Right renal cortex interstitium (tissue), 3 donors: ENCODE measurements around the gene HYCC2. TPM values are rescaled to one million over a fixed set of nuclear protein-coding genes. Genes with fewer than 3 reads are reported as not detected.
A peak's percentile ranks its signal among the peaks of the same experiment; 100 is the strongest.
"Not testable (repeated sequence)": the region's sequence is repeated elsewhere in the genome, so short reads cannot be mapped to it uniquely, and the experiment has no call there.

Source experiments
- DNase-seq, 3 donors: peaks; one replicate each; pipeline ENCODE4 v3.0.0-alpha.2; 2013; ENCODE audit warnings: low read depth in 3 of 3, low spot score in 2 of 3
- polyA plus RNA-seq, 3 donors: library from polyadenylated mRNA; unstranded; fragments of 120-200 nt; gene quantifications; one replicate each; pipeline ENCODE4 v1.2.1, GENCODE V29; 2013; ENCODE audit not compliant: insufficient read length in 3 of 3

Gene HYCC2
- polyA plus RNA-seq: 10 to 100 TPM; 13.3 to 13.5 (median 13.5) TPM

DNA sequence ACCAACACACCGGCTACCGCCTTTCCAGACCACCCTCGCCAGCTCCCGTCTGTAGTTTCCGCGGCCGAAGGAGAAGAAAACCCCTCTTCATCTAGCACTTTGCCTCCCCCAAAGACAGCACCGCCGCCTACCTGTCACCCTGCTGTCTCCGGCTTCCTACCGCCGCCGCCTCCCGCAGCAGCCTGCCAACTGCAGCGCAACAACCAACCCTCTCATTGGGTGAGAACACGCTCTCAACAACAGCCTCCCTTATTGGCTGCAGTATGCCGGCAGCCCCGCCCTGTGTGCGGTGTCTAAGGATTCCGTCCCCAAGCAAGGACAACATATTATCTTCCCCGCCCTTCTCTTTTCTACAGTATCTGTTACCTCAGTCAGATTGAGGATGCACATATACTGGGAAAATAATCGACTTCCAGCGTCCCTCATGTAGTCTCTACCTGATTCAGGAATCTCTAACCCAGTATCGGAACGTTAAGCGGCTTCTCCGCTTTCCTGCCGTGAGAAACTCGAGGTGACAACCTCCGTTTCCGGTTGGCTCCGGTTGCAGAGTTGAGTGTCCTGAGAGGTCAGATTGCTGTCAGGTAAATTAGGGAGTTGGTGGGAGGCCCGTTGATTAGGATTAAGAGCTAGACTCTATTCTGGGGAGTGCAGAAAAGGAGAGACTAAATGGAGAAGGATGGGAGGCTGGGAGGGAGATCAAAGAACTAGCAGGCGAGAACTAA is at the start of gene HYCC2, which contains the start of gene NDUFB3:
Gene HYCC2, minus strand, starts transcription at position 193 of the 722 bp plus-strand sequence. CDS start 47,662 bp downstream, outside the sequence.
Gene NDUFB3, plus strand, starts transcription at position 523 of the 722 bp plus-strand sequence. CDS start 6,882 bp downstream, outside the sequence.
- DNase-seq: peak; percentile 90 to 95 (median 94)

DNA sequence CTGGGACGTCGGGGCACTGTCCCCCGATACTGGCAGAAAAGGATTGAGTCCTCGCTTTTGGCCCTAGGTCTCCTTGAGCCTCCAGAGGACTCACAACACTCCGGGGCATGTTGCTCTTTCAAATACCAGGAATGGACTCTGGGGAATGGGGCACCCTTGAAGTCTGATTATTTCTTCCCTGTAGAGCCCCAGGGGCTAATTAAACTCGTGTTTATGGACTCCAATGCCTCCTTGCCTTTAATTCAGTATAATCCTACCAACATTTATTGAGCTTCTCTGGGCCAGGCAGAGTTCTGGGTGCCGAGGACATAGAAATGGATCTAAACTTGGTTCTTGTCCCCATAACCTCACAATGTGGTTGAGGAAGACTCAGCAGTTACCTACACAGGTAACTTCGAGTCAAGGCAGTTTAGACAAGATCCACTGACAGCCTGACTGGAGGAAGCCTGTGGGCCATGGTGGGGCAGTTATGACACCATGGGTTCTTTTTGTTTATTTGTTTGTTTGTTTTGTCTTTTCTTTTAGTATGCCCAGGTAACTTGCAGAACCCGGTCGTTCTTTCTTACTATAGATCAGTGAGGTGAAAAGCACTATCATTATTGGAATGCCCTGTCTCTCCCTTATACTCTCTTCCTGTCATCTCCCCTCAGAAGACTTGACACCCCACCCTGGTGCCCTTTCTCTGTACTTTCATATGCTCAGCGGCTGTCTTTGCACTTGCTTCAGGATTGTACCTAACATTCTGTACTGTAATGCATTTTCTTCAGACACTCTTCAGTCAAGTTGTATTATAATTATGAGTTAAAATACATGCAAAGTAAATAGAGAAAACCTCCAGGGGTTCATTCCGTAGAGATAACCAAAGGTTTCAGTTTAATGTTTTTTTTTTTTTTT is 47.7 kb upstream of the HYCC2 start:
- DNase-seq: no peak

DNA sequence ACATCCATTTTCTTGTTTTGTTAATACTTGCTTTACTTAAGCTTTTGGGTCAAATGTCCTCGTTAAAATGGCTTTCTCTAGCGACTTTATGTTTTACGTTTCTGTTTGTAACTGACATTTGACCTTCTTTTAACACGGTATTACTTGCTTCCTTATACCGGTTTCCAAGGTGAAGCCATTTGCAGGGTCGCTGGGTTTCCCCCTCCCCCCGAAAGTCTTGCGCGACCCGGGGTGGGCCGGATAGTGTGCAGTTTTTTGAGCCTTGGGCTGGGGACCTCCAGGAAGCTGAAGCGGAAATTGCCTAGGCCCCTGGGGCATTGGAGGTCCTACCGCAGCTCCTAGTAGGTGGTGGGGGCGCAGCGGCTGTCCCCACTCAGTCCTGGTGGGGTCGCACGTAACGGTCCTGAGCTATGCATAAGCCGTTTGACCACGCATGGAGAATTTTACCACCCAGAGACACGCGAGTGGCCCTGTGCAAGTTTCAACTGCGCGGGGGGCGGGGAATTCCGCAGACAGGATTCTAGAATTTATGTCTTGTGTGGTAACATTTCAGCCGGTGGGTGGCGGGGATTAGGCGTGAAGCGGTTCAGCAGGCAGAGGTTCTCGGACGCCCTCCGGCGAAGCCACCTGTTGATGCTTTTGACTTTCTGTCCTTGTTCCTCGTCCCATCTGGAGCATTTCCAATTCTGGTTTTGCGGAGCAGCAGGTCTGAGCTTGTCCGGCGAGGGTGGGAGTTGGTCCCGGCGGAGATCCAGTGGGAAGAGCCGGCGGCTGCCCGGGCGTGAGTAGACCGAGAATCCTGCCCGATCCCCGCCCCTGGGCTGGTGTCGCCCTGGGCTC is 46.9 kb upstream of the HYCC2 start:
- DNase-seq: peak; percentile 67 to 75 (median 71)

DNA sequence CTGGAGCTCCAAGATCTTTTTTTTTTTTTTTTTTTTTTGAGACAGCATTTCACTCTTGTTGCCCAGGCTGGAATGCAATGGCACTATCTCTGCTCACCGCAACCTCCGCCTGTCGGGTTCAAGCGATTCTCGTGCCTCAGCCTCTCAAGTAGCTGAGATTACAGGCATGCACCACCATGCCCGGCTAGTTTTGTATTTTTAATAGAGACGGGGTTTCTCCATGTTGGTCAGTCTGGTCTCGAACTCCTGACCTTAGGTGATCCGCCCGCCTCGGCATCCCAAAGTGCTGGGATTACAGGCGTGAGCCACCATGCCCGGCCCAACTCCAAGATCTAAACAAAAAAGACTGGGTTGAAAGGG is 46.2 kb upstream of the HYCC2 start:
- DNase-seq: not testable (repeated sequence)

DNA sequence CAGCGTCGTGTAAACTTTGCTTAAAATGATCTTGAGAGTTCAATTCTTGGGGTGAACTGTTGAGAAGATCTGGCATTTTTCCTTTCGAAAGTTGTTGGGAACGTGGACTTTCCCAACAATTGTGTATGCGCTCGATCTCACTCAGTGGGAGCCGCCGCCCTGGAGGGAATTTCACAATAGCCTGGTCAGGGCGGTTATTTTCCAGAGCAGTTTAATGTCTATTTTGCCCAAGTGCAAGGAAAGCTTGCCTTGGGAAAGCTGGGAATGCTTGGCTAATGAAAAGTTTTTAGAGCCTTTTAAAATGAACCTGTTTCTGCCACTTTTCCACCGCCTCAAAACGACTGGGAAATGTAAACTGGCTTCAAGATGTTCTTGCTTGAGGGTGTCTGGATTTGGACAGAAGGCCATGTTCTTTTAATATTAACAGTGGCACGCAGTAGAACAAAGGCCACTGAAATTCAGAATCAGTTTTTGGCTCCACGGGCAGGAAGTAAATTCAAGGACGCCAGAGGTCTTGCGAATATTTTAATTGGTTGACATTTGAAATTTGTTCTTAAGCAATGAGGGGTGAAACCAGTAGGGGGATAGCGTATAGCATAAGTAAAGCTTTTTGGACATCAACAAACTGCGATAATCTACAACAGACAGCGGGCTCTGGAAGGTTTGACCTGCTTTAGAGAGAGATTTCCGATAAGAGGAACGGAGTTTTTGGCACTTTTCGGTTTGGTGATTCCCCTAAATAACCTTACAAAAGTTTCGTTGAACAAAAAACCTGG is 45.7 kb upstream of the HYCC2 start:
- DNase-seq: peak; percentile 53 to 67 (median 65)

DNA sequence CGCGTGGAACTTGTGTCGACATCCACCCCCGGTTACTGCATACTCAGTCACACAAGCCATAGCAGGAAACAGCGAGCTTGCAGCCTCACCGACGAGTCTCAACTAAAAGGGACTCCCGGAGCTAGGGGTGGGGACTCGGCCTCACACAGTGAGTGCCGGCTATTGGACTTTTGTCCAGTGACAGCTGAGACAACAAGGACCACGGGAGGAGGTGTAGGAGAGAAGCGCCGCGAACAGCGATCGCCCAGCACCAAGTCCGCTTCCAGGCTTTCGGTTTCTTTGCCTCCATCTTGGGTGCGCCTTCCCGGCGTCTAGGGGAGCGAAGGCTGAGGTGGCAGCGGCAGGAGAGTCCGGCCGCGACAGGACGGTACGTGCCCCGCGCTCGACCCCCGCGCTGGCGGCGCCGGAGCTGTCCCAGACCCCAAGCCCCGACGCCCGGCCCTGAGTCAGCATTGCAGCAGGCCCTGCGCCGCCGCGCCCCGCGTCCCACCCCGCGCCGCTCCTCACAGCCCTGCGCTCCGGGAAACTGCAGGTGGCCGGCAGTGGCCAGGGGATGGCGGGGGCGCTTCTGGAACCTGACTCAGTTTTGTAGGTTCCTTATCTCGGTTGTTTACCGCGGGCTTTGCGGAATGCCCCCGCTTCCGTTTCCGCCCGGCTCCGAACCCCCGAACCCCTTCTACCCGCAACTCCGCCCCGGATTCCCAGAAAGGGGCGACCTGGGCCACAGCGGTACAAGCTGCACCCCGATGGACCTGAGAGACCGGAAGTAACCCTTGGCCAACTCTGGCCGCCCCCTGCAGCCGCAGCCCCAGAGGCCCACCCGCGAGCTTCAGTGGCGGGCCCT is 44.9 kb upstream of the HYCC2 start, which contains the start of gene CFLAR:
Gene CFLAR, plus strand, starts transcription at position 50 of the 844 bp plus-strand sequence. CDS start 13,702 bp downstream, outside the sequence.
- DNase-seq: peak; percentile 53 to 69 (median 65)

DNA sequence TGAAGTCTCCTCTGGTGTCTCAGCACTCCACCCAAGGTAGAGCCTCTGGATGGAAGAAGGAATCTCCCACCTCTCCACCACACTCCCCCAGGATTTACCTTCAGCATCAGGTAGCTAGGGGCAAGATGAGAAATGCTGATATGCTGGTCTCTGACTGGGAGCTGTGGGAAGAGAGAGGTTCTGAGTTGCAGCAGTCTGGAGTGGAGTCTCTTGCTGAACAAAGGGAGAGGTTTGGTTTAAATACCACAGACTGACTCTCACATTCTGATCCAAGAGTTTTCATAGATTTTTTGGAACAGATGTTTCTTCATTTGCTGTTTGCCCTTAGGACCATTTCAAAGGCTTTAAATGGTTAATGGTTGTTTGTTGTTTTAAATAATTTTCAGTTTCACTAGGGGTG is 43.4 kb upstream of the HYCC2 start:
- no peak for DNase-seq

DNA sequence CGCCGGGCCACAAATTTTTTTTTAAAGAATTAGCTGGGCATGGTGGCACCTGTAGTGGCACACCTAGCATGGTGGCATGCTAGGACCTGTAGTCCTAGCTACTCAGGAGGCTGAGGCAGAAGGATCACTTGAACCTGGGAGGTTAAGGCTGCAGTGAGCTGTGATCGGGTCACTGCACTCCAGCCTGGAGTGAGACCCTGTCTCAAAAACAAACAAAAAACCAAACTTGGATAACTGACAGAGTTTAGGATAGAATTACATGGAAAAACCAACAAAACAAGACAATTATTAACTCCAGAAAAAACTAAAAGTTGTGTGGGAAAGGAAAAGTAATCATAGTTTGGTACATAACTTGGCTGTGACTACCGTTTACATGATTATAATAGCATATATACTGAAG is 42.9 kb upstream of the HYCC2 start:
- DNase-seq: no peak

DNA sequence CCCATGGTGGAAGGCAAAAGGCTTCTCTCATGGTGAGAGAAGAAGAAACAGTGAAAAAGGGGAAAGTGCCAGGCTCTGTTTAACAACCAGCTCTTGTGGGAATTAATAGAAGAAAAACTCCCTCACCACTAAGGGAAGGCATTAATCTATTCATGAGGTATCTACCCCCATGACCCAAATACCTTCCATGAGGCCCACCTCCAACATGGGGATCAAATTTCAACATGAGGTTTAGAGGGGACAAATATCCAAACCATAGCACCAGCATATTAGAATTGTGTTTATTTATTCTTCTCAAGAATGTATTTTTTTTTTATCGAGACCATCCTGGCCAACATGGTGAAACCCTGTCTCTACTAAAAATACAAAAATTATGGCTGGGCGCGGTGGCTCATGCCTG is 39.6 kb upstream of the HYCC2 start:
- no peak for DNase-seq

DNA sequence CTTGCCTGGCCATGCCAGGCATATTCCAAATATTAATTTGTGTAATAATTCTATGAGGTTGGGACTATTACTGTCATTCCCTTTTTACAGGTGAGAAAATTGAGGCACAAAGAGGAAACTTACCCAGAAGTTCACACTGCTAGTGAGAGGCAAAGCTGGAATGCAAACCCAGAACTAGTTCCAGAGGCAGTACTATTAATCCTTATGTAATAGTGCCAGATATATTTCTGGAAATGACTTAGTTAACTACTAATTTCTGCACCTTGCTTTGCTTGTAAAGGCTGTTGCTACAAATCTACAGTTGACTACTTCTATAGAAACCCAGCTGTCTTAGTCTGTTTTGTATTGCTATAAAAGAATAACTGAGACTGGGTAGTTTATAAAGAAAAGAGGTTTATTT is 39.1 kb upstream of the HYCC2 start:
- DNase-seq: no peak

DNA sequence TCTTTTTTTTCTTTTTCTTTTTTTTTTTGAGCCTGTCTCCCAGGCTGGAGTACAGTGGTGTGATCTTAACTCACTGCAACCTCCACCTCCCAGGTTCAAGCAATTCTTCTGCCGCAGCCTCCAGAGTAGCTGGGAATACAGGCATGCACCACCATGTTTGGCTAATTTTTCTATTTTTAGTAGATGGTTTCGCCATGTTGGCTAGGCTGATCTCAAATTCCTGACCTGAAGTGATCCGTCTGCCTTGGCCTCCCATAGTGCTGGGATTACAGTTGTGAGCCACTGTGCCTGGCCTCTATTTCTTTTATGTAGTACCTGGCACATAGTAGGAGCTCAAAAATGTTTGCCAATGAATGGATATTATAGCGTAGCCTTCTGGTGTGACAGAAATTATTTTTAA is 37.7 kb upstream of the HYCC2 start:
- no peak for DNase-seq

DNA sequence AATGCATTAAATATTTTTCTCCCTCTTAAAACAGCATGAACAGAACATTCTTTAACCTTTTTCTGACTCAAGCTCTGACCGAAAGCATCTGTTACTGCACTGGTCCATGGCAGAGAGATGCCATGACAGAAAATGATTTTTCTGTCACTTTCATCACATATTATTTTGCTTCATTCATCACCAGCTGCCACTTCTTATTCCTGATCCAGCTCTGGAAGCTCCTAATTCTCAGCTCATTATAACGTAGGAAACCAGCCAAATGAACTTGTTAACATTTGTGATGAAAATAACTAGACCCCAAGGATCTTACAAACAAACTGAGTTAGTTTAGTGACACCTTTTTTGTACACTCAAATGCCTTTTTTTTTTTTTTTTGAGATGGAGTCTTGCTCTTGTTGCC is 36.9 kb upstream of the HYCC2 start:
- no peak for DNase-seq

DNA sequence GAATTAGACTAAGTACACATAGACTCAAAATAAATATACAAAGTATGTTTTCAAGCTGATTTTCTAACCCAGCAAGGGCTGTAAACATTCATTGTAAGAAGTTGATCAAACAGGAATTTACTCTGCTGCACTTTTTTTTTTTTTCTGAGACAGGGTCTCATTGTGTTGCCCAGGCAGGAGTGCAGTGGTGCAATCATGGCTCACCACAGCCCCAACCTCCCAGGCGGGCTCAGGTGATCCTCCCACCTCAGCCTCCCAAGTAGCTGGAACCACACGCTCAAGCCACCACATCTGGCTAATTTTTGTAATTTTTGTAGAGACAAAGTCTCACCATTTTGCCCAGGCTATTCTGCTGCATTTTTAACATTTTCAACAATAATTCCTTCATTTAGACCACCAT is 36.2 kb upstream of the HYCC2 start:
- no peak for DNase-seq

DNA sequence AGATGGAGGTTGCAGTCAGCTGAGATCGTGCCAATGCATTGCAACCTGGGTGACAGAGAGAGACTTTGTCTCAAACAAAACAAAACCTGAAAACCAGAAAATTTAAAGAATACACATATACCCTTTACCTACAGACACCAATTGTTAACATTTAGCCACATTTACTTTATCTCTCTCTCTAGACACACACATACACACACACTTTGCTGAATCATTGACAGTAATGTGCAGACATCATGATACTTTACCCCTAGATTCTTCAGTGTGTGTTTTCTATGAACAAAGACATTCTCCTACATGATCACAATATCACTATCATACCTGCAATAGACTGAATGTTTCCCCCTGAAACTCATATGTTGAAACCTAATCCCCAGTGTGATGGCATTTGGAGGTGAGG is 34.3 kb upstream of the HYCC2 start:
- DNase-seq: no peak

DNA sequence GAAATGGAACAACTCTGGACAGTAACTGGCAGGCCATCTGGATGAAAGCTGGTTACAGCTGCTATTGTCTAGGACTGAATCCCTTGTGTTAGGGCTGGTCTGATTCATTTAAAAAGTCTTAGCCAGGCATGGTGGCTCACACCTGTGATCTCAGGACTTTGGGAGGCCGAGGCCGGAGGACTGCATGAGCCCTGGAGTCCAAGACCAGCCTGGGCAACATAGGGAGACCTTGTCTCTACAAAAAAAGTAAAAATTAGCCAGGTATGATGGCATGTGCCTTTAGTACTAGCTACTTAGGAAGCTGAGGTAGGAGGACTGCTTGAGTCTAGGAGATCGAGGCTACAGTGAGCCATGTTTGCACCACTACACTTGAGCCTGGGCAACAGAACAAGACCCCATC is 29.0 kb upstream of the HYCC2 start:
- DNase-seq: no peak

DNA sequence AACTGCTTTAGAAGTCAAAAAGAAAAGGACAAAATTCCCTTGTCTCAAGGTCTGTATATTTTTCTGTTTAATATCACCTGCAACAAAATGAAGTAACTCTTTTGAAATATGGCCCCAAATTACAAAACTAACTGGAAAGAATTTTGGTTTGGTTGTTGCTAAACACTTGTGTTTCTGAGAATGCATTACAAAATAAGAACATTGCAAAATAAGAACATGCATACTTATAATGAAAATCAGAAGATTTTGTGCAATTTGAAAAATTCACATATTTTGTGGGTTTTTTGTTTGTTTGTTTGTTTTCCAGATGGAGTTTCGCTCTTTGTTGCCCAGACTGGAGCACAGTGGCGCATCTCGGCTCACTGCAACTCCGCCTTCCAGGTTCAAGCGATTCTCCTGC is 22.1 kb upstream of the HYCC2 start:
- DNase-seq: no peak

DNA sequence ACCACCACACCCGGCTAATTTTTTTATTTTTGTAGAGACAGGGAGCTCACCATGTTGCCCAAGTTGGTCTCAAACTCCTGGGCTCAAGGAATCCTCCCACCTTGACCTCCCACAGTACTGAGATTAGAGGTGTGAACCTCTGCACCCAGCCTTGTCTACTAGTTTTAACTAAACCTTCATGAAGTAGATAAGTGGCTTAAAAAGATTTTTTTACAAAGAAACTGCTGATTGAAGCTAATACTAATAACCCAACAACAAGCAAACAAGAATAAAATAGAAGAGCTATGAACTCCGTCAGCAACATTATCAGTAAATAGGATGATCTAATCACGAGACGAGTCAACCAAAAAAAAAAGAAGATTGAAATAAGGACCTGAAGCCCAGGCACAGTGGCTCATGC is 19.1 kb upstream of the HYCC2 start:
- no peak for DNase-seq

DNA sequence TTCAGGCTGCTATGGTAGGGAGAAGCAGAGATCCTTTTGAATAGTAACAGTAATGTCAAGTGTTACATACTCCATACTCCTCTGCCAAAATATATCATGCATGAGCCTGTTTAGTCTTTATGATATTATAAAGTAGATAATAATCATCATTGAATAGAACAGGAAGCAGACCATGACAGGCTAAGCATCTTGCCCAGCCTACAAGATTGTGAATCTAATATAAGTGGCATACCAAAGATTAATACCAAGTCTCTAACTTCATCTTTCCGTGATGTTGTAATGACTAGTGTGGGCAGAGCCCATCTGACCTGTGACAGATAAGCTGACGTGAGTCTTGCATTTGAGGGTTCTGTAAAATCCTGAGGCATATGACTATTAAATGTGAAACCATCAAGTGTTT is 13.4 kb upstream of the HYCC2 start:
- no peak for DNase-seq

DNA sequence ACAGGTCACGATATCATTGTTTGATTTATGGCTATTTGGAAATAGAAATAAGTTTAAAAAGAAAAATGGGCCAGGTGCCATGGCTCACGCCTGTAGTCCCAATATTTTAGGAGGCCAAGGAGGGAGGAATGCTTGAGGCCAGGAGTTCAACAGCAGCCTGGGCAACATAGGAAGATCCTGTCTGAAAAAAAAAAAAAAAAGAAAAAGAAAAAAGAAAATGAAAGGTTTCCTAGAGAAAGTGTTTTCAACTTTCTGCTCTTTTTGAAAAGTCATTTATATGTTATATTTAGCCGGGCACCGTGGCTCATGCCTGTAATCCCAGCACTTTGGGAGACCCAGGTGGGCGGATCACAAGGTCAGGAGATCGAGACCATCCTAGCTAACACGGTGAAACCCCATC is 3.5 kb upstream of the HYCC2 start:
- no peak for DNase-seq
